ENCODE data around the gene SEPTIN7.

- TF ChIP-seq ZBTB21 (CRISPR knock-in tag; IDR thresholded peaks at IDR 0.05) (no peak), FOXA3 (CRISPR knock-in tag; IDR thresholded peaks at IDR 0.05) (no peak), POLR2AphosphoS2 (IDR thresholded peaks at IDR 0.05; ENCODE audit: low read depth, low read length) (no peak), POLR2AphosphoS5 (IDR thresholded peaks at IDR 0.05; ENCODE audit: low read depth, low read length) (no peak), RORA (CRISPR knock-in tag; IDR thresholded peaks at IDR 0.05) (no peak), CREM (IDR thresholded peaks at IDR 0.05) (no peak), CREM (CRISPR knock-in tag; IDR thresholded peaks at IDR 0.05) (no peak), ZNF280D (CRISPR knock-in tag; IDR thresholded peaks at IDR 0.05) (no peak)
These were observed 32.5 kb upstream of the SEPTIN7 start for GRCh38 chr7:35768346-35768745.

Measured in HepG2 (cell line).